Mesothelial cell of epicardium (in vitro differentiated cells): ENCODE measurements around the gene P3H4. TPM values are rescaled to one million over a fixed set of nuclear protein-coding genes. Genes with fewer than 3 reads are reported as not detected.

Experiments used
- DNase-seq, 2 experiments: peaks; one replicate each; pipeline ENCODE4 v3.0.0; 2021; ENCODE audit warnings: low spot score in 2 of 2; ENCODE audit not compliant: unreplicated experiment in 2 of 2
- H3K27ac Mint-ChIP-seq: 2 replicates; pipeline ENCODE4 v1.8.0; 2021; ENCODE audit warnings: mixed read lengths
- H3K27me3 Mint-ChIP-seq: 2 replicates; pipeline ENCODE4 v1.8.0; 2021; ENCODE audit warnings: low read depth, mixed read lengths
- H3K36me3 Mint-ChIP-seq: 2 replicates; pipeline ENCODE4 v1.8.0; 2021; ENCODE audit warnings: mixed read lengths
- H3K4me1 Mint-ChIP-seq: 2 replicates; pipeline ENCODE4 v1.8.0; 2021; ENCODE audit warnings: mixed read lengths
- H3K4me3 Mint-ChIP-seq: 2 replicates; pipeline ENCODE4 v1.8.0; 2021; ENCODE audit warnings: mild to moderate bottlenecking, moderate library complexity, mixed read lengths
- H3K9me3 Mint-ChIP-seq: 2 replicates; pipeline ENCODE4 v1.8.0; 2021; ENCODE audit warnings: mixed read lengths
- CTCF ChIP-seq: fragments of 200-600 bp; sonication (generic); IDR thresholded peaks from one replicate; pipeline ENCODE4 v1.5.0; 2021; ENCODE audit warnings: antibody characterized with exemption; ENCODE audit not compliant: unreplicated experiment
- total RNA-seq: library from RNA; stranded (reverse); gene quantifications from 3 replicates; pipeline ENCODE4 v1.2.1, GENCODE V29; 2021

P3H4 gene
- total RNA-seq, 1 donor from 2014 or later = 61.0 TPM

DNA sequence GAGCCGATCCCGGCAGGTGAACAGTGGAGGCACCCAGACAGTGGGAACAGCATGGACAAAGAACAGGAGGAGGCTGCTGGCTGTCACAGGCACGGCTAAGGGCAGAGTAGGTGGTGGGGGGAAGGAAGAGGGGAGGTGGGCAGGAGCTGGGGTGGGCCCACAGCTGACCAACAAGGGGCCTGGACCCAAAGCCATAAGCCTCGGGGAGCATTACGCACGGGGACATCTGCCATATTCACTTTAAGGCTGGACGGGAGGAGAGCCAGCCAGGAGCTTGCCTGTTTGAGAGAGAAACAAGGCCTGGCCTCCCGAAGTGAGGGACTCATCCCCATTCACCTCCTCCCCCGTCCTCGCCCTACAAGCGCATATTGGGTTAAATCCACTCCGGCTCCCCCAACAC lies 57.7 kb downstream of the P3H4 start:
- Mint-ChIP-seq H3K36me3 (peaks cover 16% of the 10 kb centered on the region), H3K27me3 (no peaks in the 10 kb centered on the region), H3K4me1 (no peaks in the 10 kb centered on the region), H3K9me3 (no peaks in the 10 kb centered on the region), H3K27ac (peak overlapping the region; percentile 21), H3K4me3 (no peak overlapping the region)
- no peak for DNase-seq
- TF ChIP-seq CTCF = no peak

Other genes starting within 250 kb of the P3H4 start
- not detected in 3 replicates for gene KRT9, start 239.9 kb downstream of the P3H4 start, total RNA-seq
- gene KRT14, start 225.1 kb downstream of the P3H4 start, total RNA-seq = 0.45 TPM in 1 of 3 replicates, not detected in the others
- gene KRT16, start 199.2 kb downstream of the P3H4 start, total RNA-seq = 0.40 to 0.79 TPM (median 0.40 TPM) in 3 replicates
- gene KRT17, start 187.4 kb downstream of the P3H4 start, total RNA-seq = 221 to 238 TPM (median 232 TPM) in 3 replicates
- gene EIF1, start 123.1 kb downstream of the P3H4 start, total RNA-seq = 600 to 610 TPM (median 606 TPM) in 3 replicates
- not detected in 3 replicates for gene GAST, start 99.6 kb downstream of the P3H4 start, total RNA-seq
- gene HAP1, start 77.3 kb downstream of the P3H4 start, total RNA-seq = 0.44 to 0.66 TPM (median 0.45 TPM) in 3 replicates
- gene JUP, start 25.2 kb downstream of the P3H4 start, total RNA-seq = 202 to 207 TPM (median 205 TPM) in 3 replicates
- 369 to 401 TPM (median 371 TPM) in 3 replicates for gene FKBP10, start 1.1 kb upstream of the P3H4 start, total RNA-seq
- 68.5 to 75.5 TPM (median 69.6 TPM) in 3 replicates for gene NT5C3B, start 24.3 kb upstream of the P3H4 start, total RNA-seq
- 0.16 to 0.27 TPM in 2 of 3 replicates, not detected in the other for gene KLHL10, start 25.9 kb upstream of the P3H4 start, total RNA-seq
- gene KLHL11, start 53.5 kb upstream of the P3H4 start, total RNA-seq = 21.4 to 22.1 TPM (median 21.9 TPM) in 3 replicates
- 126 to 133 TPM (median 130 TPM) in 3 replicates for gene ACLY, start 107.0 kb upstream of the P3H4 start, total RNA-seq
- 1.3 to 2.1 TPM (median 1.7 TPM) in 3 replicates for gene ODAD4, start 118.7 kb upstream of the P3H4 start, total RNA-seq
- gene CNP, start 154.8 kb upstream of the P3H4 start, total RNA-seq = 67.6 to 70.2 TPM (median 68.1 TPM) in 3 replicates
- gene DNAJC7, start 205.5 kb upstream of the P3H4 start, total RNA-seq = 97.2 to 103 TPM (median 97.7 TPM) in 3 replicates
- 47.2 to 49.6 TPM (median 48.1 TPM) in 3 replicates for gene NKIRAS2, start 208.1 kb upstream of the P3H4 start, total RNA-seq
- gene C17orf113, start 238.7 kb upstream of the P3H4 start, total RNA-seq = 4.1 to 5.1 TPM (median 4.4 TPM) in 3 replicates